Activated naive CD4-positive, alpha-beta T cell treated with anti-CD3 and anti-CD28 coated beads for 36 hours (primary cell): ENCODE data around the gene NRCAM. TPM values are rescaled to one million over a fixed set of nuclear protein-coding genes. Genes with fewer than 3 reads are reported as not detected.
"Not testable (repeated sequence)": the region's sequence is repeated elsewhere in the genome, so short reads cannot be mapped to it uniquely, and the experiment has no call there.

Source experiments
- CTCF ChIA-PET: fragments of 350-600 bp; sonication (Branson Sonifier 250); formaldehyde crosslinking; loops from one replicate; lab custom pipeline; 2021; ENCODE audit warnings: antibody characterized with exemption; lab: Charles Lee
- DNase-seq: peaks from one replicate; pipeline ENCODE4 v3.0.0-alpha.2; 2020
- H3K27ac Mint-ChIP-seq: one replicate; pipeline ENCODE4 v1.8.0; 2021; ENCODE audit warnings: mild to moderate bottlenecking, mixed read lengths
- H3K27me3 Mint-ChIP-seq: one replicate; pipeline ENCODE4 v1.8.0; 2021; ENCODE audit warnings: low read depth, mixed read lengths
- H3K36me3 Mint-ChIP-seq: one replicate; pipeline ENCODE4 v1.8.0; 2021; ENCODE audit warnings: low read depth, mixed read lengths
- H3K4me1 Mint-ChIP-seq: one replicate; pipeline ENCODE4 v1.8.0; 2021; ENCODE audit warnings: low read depth, mixed read lengths
- H3K4me3 Mint-ChIP-seq: one replicate; pipeline ENCODE4 v1.8.0; 2021; ENCODE audit warnings: mild to moderate bottlenecking, moderate library complexity, mixed read lengths
- H3K9me3 Mint-ChIP-seq: one replicate; pipeline ENCODE4 v1.8.0; 2021; ENCODE audit warnings: mixed read lengths
- intact Hi-C: fragments of 100-400 bp; cut with micrococcal nuclease; formaldehyde crosslinking; loops from one replicate; pipeline ENCODE4 v1.15.1; 2023
- total RNA-seq, 2 experiments: library from RNA; stranded (reverse); gene quantifications; one replicate each; pipeline ENCODE4 v1.2.3, GENCODE V29; 2021

Gene NRCAM
- total RNA-seq, 2 experiments from 2014 or later: 0.81 to 1.0 TPM

- CTCF ChIA-PET: interaction anchor here (0.6 to 0.9 kb wide), 2 partner anchors 46 to 91 kb away, joined by 3 read pairs; no protein-coding TSS in a partner anchor
- DNase-seq: no peak
- intact Hi-C loops: no loop called here
- no peaks in the 10 kb centered on the region for H3K4me1 Mint-ChIP-seq
- H3K36me3 Mint-ChIP-seq: no peaks in the 10 kb centered on the region
- no peaks in the 10 kb centered on the region for H3K27me3 Mint-ChIP-seq
- H3K9me3 Mint-ChIP-seq: no peaks in the 10 kb centered on the region
- no peak overlapping the region for H3K27ac Mint-ChIP-seq
- no peak overlapping the region for H3K4me3 Mint-ChIP-seq
Measured at GRCh38 chr7:108406222-108406890, 49.9 kb downstream of the NRCAM start.

DNA sequence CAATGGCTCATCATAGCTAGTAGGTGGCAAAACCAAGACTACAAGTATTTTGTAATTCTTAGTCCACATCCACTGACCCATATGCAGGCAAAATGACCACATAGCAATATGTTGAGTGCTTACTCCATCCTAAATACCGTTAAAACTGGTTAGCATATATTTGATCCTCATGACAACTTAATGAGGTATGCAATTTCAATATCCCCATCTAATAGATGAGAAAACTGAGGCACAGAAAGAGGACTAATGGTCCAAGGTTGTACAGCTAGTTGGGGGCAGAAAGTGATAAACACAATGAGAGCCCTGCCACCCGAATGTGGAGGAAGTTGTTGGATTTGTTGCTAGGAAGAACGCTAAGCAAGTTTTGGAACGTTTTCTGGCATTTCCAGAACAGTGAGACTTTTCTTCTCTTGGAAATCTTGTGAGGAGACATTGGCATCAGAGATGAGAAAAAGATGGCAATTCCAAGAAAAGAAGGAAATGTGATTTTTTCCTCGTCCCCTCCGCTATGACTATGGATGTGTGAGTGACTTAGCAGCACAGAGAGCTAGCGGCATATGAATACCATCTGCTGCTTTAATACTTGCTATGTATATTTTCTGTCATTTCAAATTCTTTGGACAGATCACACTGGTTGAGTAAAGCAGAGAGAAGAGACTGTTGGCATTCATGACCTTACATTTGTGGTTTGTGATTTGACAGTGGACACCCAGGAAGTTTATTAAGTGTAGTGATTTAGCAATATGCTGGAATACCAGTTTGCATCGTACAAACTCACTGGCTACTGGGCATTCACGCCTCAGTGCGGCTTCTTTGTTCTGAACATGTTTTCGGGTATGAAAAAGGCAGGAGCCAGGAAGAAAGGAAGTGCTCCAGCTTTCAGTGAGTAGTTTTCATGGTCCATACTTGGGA is 51.5 kb downstream of the NRCAM start:
- H3K36me3 Mint-ChIP-seq: no peaks in the 10 kb centered on the region
- intact Hi-C loops: no loop called here
- H3K4me1 Mint-ChIP-seq: no peaks in the 10 kb centered on the region
- CTCF ChIA-PET: no interaction called here
- no peaks in the 10 kb centered on the region for H3K27me3 Mint-ChIP-seq
- DNase-seq: no peak
- no peak overlapping the region for H3K27ac Mint-ChIP-seq
- no peaks in the 10 kb centered on the region for H3K9me3 Mint-ChIP-seq
- no peak overlapping the region for H3K4me3 Mint-ChIP-seq

GRCh38 chr7:108403597-108404217 is 52.5 kb downstream of the NRCAM start:
- H3K4me1 Mint-ChIP-seq: no peaks in the 10 kb centered on the region
- DNase-seq: no peak
- no peak overlapping the region for H3K4me3 Mint-ChIP-seq
- CTCF ChIA-PET: no interaction called here
- intact Hi-C loops: no loop called here
- H3K27ac Mint-ChIP-seq: no peak overlapping the region
- no peaks in the 10 kb centered on the region for H3K36me3 Mint-ChIP-seq
- no peaks in the 10 kb centered on the region for H3K27me3 Mint-ChIP-seq
- no peaks in the 10 kb centered on the region for H3K9me3 Mint-ChIP-seq

- H3K9me3 Mint-ChIP-seq: no peaks in the 10 kb centered on the region
- H3K27me3 Mint-ChIP-seq: no peaks in the 10 kb centered on the region
- CTCF ChIA-PET: interaction anchor here (0.5 to 1.4 kb wide), 3 partner anchors 14 to 94 kb away, joined by 3 to 4 read pairs (median 4); no protein-coding TSS in a partner anchor
- intact Hi-C loops: no loop called here
- no peak for DNase-seq
- no peak overlapping the region for H3K4me3 Mint-ChIP-seq
- no peaks in the 10 kb centered on the region for H3K4me1 Mint-ChIP-seq
- H3K27ac Mint-ChIP-seq: no peak overlapping the region
- no peaks in the 10 kb centered on the region for H3K36me3 Mint-ChIP-seq
Measured at GRCh38 chr7:108402865-108403264, 53.4 kb downstream of the NRCAM start.

DNA sequence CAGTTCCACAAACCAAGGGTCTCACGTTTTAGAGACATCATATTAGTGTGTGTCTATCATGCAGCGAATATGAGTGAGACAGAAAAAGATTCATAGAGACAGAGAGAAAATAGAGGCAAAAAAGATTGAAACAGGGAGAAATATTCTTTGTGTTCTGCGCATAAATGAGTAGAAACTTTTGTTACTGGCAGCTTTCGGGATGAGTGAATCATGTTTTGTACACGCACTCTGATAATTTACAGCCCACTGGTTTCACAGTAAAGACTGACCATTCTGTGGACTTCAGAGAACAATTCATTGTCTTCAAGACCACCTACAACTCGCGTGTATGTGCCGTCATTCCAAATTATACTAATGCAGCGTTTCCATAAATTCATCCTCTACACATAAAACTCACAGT is 60.2 kb downstream of the NRCAM start:
- H3K36me3 Mint-ChIP-seq: no peaks in the 10 kb centered on the region
- no peak overlapping the region for H3K27ac Mint-ChIP-seq
- CTCF ChIA-PET: no interaction called here
- no peaks in the 10 kb centered on the region for H3K4me1 Mint-ChIP-seq
- intact Hi-C loops: no loop called here
- H3K9me3 Mint-ChIP-seq: no peaks in the 10 kb centered on the region
- no peak for DNase-seq
- peaks cover 11% of the 10 kb centered on the region for H3K27me3 Mint-ChIP-seq
- no peak overlapping the region for H3K4me3 Mint-ChIP-seq

DNA sequence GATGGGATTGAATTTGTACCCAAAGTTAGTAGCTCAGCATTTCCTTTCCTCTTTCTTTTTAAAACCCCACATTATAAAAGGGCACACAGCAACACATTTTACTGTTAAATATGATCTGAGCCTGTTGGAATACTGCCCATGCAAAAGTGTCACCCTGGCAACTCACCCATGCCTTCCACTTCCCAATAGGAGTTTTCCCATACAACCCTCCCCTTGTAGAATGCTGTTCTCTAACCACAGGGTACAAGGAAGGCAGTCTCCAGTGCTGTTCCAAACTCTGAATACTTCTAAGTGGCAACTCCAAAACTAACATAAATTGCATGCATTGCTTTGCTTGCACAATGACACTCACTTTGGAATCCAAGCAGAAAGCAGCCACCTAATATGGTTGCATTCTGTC is 60.8 kb downstream of the NRCAM start:
- peaks cover 11% of the 10 kb centered on the region for H3K27me3 Mint-ChIP-seq
- no peaks in the 10 kb centered on the region for H3K9me3 Mint-ChIP-seq
- no peak overlapping the region for H3K27ac Mint-ChIP-seq
- CTCF ChIA-PET: no interaction called here
- no peaks in the 10 kb centered on the region for H3K36me3 Mint-ChIP-seq
- H3K4me3 Mint-ChIP-seq: no peak overlapping the region
- intact Hi-C loops: no loop called here
- no peaks in the 10 kb centered on the region for H3K4me1 Mint-ChIP-seq
- no peak for DNase-seq

- intact Hi-C loops, H3K27ac Mint-ChIP-seq, CTCF ChIA-PET, DNase-seq, H3K36me3 Mint-ChIP-seq, H3K4me3 Mint-ChIP-seq, H3K4me1 Mint-ChIP-seq, H3K9me3 Mint-ChIP-seq: not testable (repeated sequence)
- H3K27me3 Mint-ChIP-seq: peaks cover 11% of the 10 kb centered on the region
Measured at GRCh38 chr7:108393097-108393496, 63.1 kb downstream of the NRCAM start.

- intact Hi-C loops, H3K4me3 Mint-ChIP-seq, H3K36me3 Mint-ChIP-seq, H3K27me3 Mint-ChIP-seq, H3K9me3 Mint-ChIP-seq, H3K4me1 Mint-ChIP-seq, DNase-seq, H3K27ac Mint-ChIP-seq: not testable (repeated sequence)
- CTCF ChIA-PET: interaction anchor here (0.6 kb wide), 1 partner anchor 223 kb away, joined by 3 read pairs; no protein-coding TSS in a partner anchor
Measured at GRCh38 chr7:108387686-108388085, 68.5 kb downstream of the NRCAM start.

DNA sequence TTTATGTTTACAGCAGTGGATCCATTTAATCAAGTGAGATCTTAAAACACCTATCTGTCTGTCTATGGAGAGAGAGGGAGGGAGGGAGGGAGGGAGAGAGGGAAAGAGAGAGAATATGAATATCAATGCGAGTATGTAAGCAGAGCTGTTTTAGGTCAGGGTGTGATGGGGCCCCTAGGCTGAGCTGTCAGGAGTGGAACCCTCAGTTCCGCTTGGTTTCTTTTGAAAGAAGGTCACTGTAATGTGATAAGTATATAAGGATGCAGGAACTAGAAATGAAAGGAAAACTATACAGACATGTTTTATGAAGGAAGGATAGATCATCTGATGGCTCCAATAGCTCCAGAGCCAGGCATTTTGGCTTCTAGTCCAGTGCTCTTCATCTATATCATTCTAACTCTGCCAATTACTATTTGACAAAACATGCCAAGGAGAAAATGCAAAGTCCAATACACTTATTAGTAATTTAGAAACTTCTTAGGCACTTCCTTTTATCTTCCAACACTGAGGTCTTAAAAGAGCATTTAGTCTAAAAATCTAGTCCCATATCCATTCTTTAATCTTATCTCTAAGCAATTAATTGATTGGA is 70.3 kb downstream of the NRCAM start:
- intact Hi-C loops: loop anchor here (1.0 kb wide), 2 partner anchors 74 to 111 kb away; no protein-coding TSS in a partner anchor
- no peak for DNase-seq
- H3K4me1 Mint-ChIP-seq: peaks cover 3% of the 10 kb centered on the region
- CTCF ChIA-PET: no interaction called here
- no peaks in the 10 kb centered on the region for H3K36me3 Mint-ChIP-seq
- H3K9me3 Mint-ChIP-seq: peaks cover 3% of the 10 kb centered on the region
- no peak overlapping the region for H3K4me3 Mint-ChIP-seq
- H3K27me3 Mint-ChIP-seq: no peaks in the 10 kb centered on the region
- H3K27ac Mint-ChIP-seq: no peak overlapping the region

GRCh38 chr7:108384716-108385483 is 71.3 kb downstream of the NRCAM start:
- Mint-ChIP-seq H3K4me1 (peaks cover 3% of the 10 kb centered on the region), H3K27ac (no peak overlapping the region), H3K36me3 (no peaks in the 10 kb centered on the region), H3K9me3 (peaks cover 3% of the 10 kb centered on the region), H3K27me3 (no peaks in the 10 kb centered on the region), H3K4me3 (no peak overlapping the region)
- intact Hi-C loops: loop anchor here (1.0 to 5.0 kb wide), 3 partner anchors 75 to 203 kb away; no protein-coding TSS in a partner anchor
- no peak for DNase-seq
- CTCF ChIA-PET: interaction anchor here (1.3 kb wide), 1 partner anchor 112 kb away, joined by 3 read pairs; no protein-coding TSS in a partner anchor

DNA sequence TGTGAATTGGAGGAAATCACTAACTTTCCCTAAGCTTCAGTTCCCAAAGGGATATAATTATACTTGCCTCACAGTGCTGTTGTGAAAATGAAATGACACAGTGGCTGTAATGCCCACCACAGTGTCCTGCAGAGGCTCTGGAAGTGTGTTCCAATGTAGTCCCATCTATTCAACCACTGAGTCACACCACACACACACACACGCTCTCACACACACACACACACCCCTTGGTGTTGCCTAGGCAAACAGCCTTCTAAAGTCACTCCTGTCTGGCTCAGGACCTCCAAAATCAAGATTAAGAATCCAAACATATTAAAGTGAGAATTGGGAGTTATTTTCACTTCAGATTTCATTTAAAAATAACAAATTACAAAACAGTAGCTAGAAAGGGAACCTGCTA is 73.3 kb downstream of the NRCAM start:
- Mint-ChIP-seq H3K36me3 (no peaks in the 10 kb centered on the region), H3K27me3 (no peaks in the 10 kb centered on the region), H3K4me1 (peaks cover 3% of the 10 kb centered on the region), H3K4me3 (no peak overlapping the region), H3K27ac (no peak overlapping the region), H3K9me3 (no peaks in the 10 kb centered on the region)
- intact Hi-C loops: loop anchor here (5.0 kb wide), 1 partner anchor 201 kb away; no protein-coding TSS in a partner anchor
- DNase-seq: no peak
- CTCF ChIA-PET: interaction anchor here (1.4 kb wide), 1 partner anchor 77 kb away, joined by 4 read pairs; no protein-coding TSS in a partner anchor
